ENCODE results near the gene SBF2.

GRCh38 chr11:10323793-10324170 lies 29.8 kb upstream of the SBF2 start:
- TF ChIP-seq CTCF (optimal IDR thresholded peaks at IDR 0.05 in 1 of 3, IDR thresholded peaks at IDR 0.05 in 1 of 3, conservative IDR thresholded peaks at IDR 0.05 in 1 of 3; ENCODE audit: extremely low read depth in 1 of 3, insufficient read depth in 2 of 3, low read length in 3 of 3) (no peak), EZH2 (IDR thresholded peaks at IDR 0.05; ENCODE audit: low read length) (no peak)

All from keratinocyte (primary cell).